WTC11 (cell line): ENCODE measurements around the gene MNT. TPM values are rescaled to one million over a fixed set of nuclear protein-coding genes. Genes with fewer than 3 reads are reported as not detected.

Source experiments
- AR ChIP-seq: fragments of 250-450 bp; sonication (Bioruptor Pico); IDR thresholded peaks from 2 replicates; pipeline ENCODE4 v1.9.0; 2021; ENCODE audit warnings: mild to moderate bottlenecking
- CDX4 ChIP-seq: fragments of 250-450 bp; sonication (Bioruptor Pico); IDR thresholded peaks from 2 replicates; pipeline ENCODE4 v1.9.0; 2021; ENCODE audit warnings: moderate library complexity, mild to moderate bottlenecking, inconsistent platforms, borderline replicate concordance
- EMX1 ChIP-seq: fragments of 250-450 bp; sonication (Bioruptor Pico); IDR thresholded peaks from 2 replicates; pipeline ENCODE4 v1.8.0; 2021; ENCODE audit warnings: mild to moderate bottlenecking
- ESRRA ChIP-seq: sonication (generic); formaldehyde crosslinking; IDR thresholded peaks from 2 replicates; pipeline ENCODE4 v1.8.1; 2022; ENCODE audit warnings: mild to moderate bottlenecking, missing genetic modification reagents, borderline replicate concordance
- FOXJ3 ChIP-seq: sonication (generic); formaldehyde crosslinking; IDR thresholded peaks from 2 replicates; pipeline ENCODE4 v1.9.0; 2021; ENCODE audit warnings: missing genetic modification reagents, mild to moderate bottlenecking, borderline replicate concordance
- KAT7 ChIP-seq: sonication (generic); formaldehyde crosslinking; IDR thresholded peaks from 2 replicates; pipeline ENCODE4 v1.8.1; 2023; ENCODE audit warnings: missing genetic modification reagents, mild to moderate bottlenecking, borderline replicate concordance
- MXD4 ChIP-seq: fragments of 250-450 bp; sonication (Bioruptor Pico); IDR thresholded peaks from 2 replicates; pipeline ENCODE4 v1.8.0; 2021; ENCODE audit warnings: mild to moderate bottlenecking, moderate library complexity, borderline replicate concordance
- MYBL2 ChIP-seq: sonication (generic); formaldehyde crosslinking; IDR thresholded peaks from 2 replicates; pipeline ENCODE4 v1.8.1; 2023; ENCODE audit warnings: mild to moderate bottlenecking, moderate library complexity, missing genetic modification reagents
- NFATC4 ChIP-seq: fragments of 250-450 bp; sonication (Bioruptor Pico); IDR thresholded peaks from 2 replicates; pipeline ENCODE4 v1.9.0; 2021; ENCODE audit warnings: mild to moderate bottlenecking
- NFYB ChIP-seq: sonication (generic); formaldehyde crosslinking; conservative IDR thresholded peaks from 2 replicates; pipeline ENCODE4 v1.8.0; 2022; ENCODE audit warnings: low read depth, missing genetic modification reagents
- NR3C1 ChIP-seq: sonication (generic); formaldehyde crosslinking; conservative IDR thresholded peaks from 2 replicates; pipeline ENCODE4 v1.8.1; 2023; ENCODE audit warnings: low read depth, mild to moderate bottlenecking, missing genetic modification reagents
- OVOL2 ChIP-seq: fragments of 250-450 bp; sonication (Bioruptor Pico); IDR thresholded peaks from 2 replicates; pipeline ENCODE4 v1.9.0; 2021; ENCODE audit warnings: mild to moderate bottlenecking, borderline replicate concordance
- SMAD3 ChIP-seq: sonication (generic); formaldehyde crosslinking; IDR thresholded peaks from 2 replicates; pipeline ENCODE4 v1.8.0; 2022; ENCODE audit warnings: missing genetic modification reagents, mild to moderate bottlenecking, borderline replicate concordance
- SOX15 ChIP-seq: fragments of 250-450 bp; sonication (Bioruptor Pico); IDR thresholded peaks from 2 replicates; pipeline ENCODE4 v1.9.0; 2021; ENCODE audit warnings: mild to moderate bottlenecking
- TP53 ChIP-seq: sonication (generic); formaldehyde crosslinking; IDR thresholded peaks from 2 replicates; pipeline ENCODE4 v1.8.1; 2023; ENCODE audit warnings: mild to moderate bottlenecking, missing genetic modification reagents
- ZBTB21 ChIP-seq: sonication (generic); formaldehyde crosslinking; IDR thresholded peaks from 2 replicates; pipeline ENCODE4 v1.8.1; 2023; ENCODE audit warnings: mild to moderate bottlenecking, missing genetic modification reagents, borderline replicate concordance
- ZNF232 ChIP-seq: sonication (generic); formaldehyde crosslinking; IDR thresholded peaks from 2 replicates; pipeline ENCODE4 v1.8.0; 2022; ENCODE audit warnings: mild to moderate bottlenecking, missing genetic modification reagents
- ZNF263 ChIP-seq: sonication (generic); formaldehyde crosslinking; IDR thresholded peaks from 2 replicates; pipeline ENCODE4 v1.8.1; 2022; ENCODE audit warnings: low read depth, mild to moderate bottlenecking, moderate library complexity, missing genetic modification reagents
- ZNF317 ChIP-seq: sonication (generic); formaldehyde crosslinking; IDR thresholded peaks from 2 replicates; pipeline ENCODE4 v1.8.1; 2023; ENCODE audit warnings: low read depth, mild to moderate bottlenecking, moderate library complexity, missing genetic modification reagents, borderline replicate concordance
- ZNF416 ChIP-seq: fragments of 250-450 bp; sonication (Bioruptor Pico); IDR thresholded peaks from 2 replicates; pipeline ENCODE4 v1.9.0; 2021; ENCODE audit warnings: mild to moderate bottlenecking, inconsistent platforms
- ZNF532 ChIP-seq: fragments of 250-450 bp; sonication (Bioruptor Pico); IDR thresholded peaks from 2 replicates; pipeline ENCODE4 v1.9.0; 2021; ENCODE audit warnings: mild to moderate bottlenecking, borderline replicate concordance
- ZNF671 ChIP-seq: fragments of 250-450 bp; sonication (Bioruptor Pico); IDR thresholded peaks from 2 replicates; pipeline ENCODE4 v1.8.0; 2021; ENCODE audit warnings: mild to moderate bottlenecking
- total RNA-seq: library from RNA; stranded (reverse); gene quantifications from 3 replicates; pipeline ENCODE4 v1.2.3, GENCODE V29; 2021
- TF ChIP-seq, protein P1 (sequence below): sonication (generic); formaldehyde crosslinking; conservative IDR thresholded peaks from 2 replicates; pipeline ENCODE4 v1.8.1; 2022; ENCODE audit warnings: mild to moderate bottlenecking, missing genetic modification reagents
- TF ChIP-seq, protein P2 (sequence below): sonication (generic); formaldehyde crosslinking; conservative IDR thresholded peaks from 2 replicates; pipeline ENCODE4 v1.8.1; 2023; ENCODE audit warnings: mild to moderate bottlenecking, low read depth, missing genetic modification reagents, moderate library complexity
- TF ChIP-seq, protein P3 (sequence below): sonication (generic); formaldehyde crosslinking; IDR thresholded peaks from 2 replicates; pipeline ENCODE4 v1.8.1; 2022; ENCODE audit warnings: mild to moderate bottlenecking, missing genetic modification reagents, moderate library complexity, borderline replicate concordance
- TF ChIP-seq, protein P4 (sequence below): sonication (generic); formaldehyde crosslinking; IDR thresholded peaks from 2 replicates; pipeline ENCODE4 v1.8.1; 2023; ENCODE audit warnings: mild to moderate bottlenecking, missing genetic modification reagents

The MNT gene
- total RNA-seq, 1 experiment from 2014 or later: 21.6 TPM

GRCh38 chr17:2396568-2397246, 4.2 kb downstream of the MNT start (continued):
- no peak for TF ChIP-seq OVOL2 (CRISPR knock-in tag)
- no peak for TF ChIP-seq NR3C1 (CRISPR knock-in tag)
- TF ChIP-seq ZBTB21 (CRISPR knock-in tag): no peak
- TF ChIP-seq ZNF416 (CRISPR knock-in tag): no peak
- TF ChIP-seq ZNF232 (CRISPR knock-in tag): 0 out of 2 replicates have a peak, but pooled peaks have one; percentile 55
- no peak for TF ChIP-seq ZNF671 (CRISPR knock-in tag)
- no peak for TF ChIP-seq ESRRA (CRISPR knock-in tag)
- no peak for TF ChIP-seq MXD4 (CRISPR knock-in tag)
- TF ChIP-seq ZNF317 (CRISPR knock-in tag): no peak
- no peak for TF ChIP-seq ZNF532 (CRISPR knock-in tag)
- TF ChIP-seq TP53 (CRISPR knock-in tag): no peak
- no peak for TF ChIP-seq KAT7
- no peak for TF ChIP-seq CDX4 (CRISPR knock-in tag)
- no peak for TF ChIP-seq NFATC4 (CRISPR knock-in tag)
- TF ChIP-seq NFYB (CRISPR knock-in tag): peak; percentile 65
- no peak for TF ChIP-seq MYBL2 (CRISPR knock-in tag)
- no peak; the same call in 1 of the 2 replicates for TF ChIP-seq ZNF263 (CRISPR knock-in tag)
- TF ChIP-seq, protein P1, sequence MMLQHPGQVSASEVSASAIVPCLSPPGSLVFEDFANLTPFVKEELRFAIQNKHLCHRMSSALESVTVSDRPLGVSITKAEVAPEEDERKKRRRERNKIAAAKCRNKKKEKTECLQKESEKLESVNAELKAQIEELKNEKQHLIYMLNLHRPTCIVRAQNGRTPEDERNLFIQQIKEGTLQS (CRISPR knock-in tag): no peak
- TF ChIP-seq EMX1 (CRISPR knock-in tag): no peak
- TF ChIP-seq SMAD3 (CRISPR knock-in tag): 0 out of 2 replicates have a peak, but pooled peaks have one; percentile 47
- TF ChIP-seq, protein P2, sequence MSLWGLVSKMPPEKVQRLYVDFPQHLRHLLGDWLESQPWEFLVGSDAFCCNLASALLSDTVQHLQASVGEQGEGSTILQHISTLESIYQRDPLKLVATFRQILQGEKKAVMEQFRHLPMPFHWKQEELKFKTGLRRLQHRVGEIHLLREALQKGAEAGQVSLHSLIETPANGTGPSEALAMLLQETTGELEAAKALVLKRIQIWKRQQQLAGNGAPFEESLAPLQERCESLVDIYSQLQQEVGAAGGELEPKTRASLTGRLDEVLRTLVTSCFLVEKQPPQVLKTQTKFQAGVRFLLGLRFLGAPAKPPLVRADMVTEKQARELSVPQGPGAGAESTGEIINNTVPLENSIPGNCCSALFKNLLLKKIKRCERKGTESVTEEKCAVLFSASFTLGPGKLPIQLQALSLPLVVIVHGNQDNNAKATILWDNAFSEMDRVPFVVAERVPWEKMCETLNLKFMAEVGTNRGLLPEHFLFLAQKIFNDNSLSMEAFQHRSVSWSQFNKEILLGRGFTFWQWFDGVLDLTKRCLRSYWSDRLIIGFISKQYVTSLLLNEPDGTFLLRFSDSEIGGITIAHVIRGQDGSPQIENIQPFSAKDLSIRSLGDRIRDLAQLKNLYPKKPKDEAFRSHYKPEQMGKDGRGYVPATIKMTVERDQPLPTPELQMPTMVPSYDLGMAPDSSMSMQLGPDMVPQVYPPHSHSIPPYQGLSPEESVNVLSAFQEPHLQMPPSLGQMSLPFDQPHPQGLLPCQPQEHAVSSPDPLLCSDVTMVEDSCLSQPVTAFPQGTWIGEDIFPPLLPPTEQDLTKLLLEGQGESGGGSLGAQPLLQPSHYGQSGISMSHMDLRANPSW (CRISPR knock-in tag): no peak
- TF ChIP-seq, protein P3, sequence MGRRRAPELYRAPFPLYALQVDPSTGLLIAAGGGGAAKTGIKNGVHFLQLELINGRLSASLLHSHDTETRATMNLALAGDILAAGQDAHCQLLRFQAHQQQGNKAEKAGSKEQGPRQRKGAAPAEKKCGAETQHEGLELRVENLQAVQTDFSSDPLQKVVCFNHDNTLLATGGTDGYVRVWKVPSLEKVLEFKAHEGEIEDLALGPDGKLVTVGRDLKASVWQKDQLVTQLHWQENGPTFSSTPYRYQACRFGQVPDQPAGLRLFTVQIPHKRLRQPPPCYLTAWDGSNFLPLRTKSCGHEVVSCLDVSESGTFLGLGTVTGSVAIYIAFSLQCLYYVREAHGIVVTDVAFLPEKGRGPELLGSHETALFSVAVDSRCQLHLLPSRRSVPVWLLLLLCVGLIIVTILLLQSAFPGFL (CRISPR knock-in tag): no peak
- no peak for TF ChIP-seq FOXJ3 (CRISPR knock-in tag)
- TF ChIP-seq SOX15 (CRISPR knock-in tag): no peak
- TF ChIP-seq AR (CRISPR knock-in tag): no peak
- TF ChIP-seq, protein P4, sequence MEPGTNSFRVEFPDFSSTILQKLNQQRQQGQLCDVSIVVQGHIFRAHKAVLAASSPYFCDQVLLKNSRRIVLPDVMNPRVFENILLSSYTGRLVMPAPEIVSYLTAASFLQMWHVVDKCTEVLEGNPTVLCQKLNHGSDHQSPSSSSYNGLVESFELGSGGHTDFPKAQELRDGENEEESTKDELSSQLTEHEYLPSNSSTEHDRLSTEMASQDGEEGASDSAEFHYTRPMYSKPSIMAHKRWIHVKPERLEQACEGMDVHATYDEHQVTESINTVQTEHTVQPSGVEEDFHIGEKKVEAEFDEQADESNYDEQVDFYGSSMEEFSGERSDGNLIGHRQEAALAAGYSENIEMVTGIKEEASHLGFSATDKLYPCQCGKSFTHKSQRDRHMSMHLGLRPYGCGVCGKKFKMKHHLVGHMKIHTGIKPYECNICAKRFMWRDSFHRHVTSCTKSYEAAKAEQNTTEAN (CRISPR knock-in tag): no peak
